ENCODE measurements around the gene RAX.
"Not testable (repeated sequence)": the region's sequence is repeated elsewhere in the genome, so short reads cannot be mapped to it uniquely, and the experiment has no call there.

- TF ChIP-seq CTCF (conservative IDR thresholded peaks at IDR 0.05; ENCODE audit: low read depth, low read length); EZH2 (IDR thresholded peaks at IDR 0.05; ENCODE audit: borderline replicate concordance, low read depth, low read length, poor library complexity, severe bottlenecking): not testable (repeated sequence)
Observed at GRCh38 chr18:59261842-59262241, 11.4 kb downstream of the RAX start.

Measured in A673 (cell line).